ENCODE data around the gene STH. TPM values are rescaled to one million over a fixed set of nuclear protein-coding genes. Genes with fewer than 3 reads are reported as not detected.

The STH gene, protein sequence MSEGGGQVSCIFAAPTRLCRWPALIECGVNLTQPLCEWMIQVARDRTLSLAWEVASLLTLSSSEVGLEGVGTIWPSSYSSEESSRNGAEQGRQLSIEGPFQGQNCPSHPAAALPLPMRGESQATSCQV
- total RNA-seq: not detected
- polyA plus RNA-seq (2013, experiment 1 of 2): not detected
- polyA plus RNA-seq (2013, experiment 2 of 2): not detected
- total RNA-seq: 0 to 0.17 (median 0) reads per million in 172 experiments

DNA sequence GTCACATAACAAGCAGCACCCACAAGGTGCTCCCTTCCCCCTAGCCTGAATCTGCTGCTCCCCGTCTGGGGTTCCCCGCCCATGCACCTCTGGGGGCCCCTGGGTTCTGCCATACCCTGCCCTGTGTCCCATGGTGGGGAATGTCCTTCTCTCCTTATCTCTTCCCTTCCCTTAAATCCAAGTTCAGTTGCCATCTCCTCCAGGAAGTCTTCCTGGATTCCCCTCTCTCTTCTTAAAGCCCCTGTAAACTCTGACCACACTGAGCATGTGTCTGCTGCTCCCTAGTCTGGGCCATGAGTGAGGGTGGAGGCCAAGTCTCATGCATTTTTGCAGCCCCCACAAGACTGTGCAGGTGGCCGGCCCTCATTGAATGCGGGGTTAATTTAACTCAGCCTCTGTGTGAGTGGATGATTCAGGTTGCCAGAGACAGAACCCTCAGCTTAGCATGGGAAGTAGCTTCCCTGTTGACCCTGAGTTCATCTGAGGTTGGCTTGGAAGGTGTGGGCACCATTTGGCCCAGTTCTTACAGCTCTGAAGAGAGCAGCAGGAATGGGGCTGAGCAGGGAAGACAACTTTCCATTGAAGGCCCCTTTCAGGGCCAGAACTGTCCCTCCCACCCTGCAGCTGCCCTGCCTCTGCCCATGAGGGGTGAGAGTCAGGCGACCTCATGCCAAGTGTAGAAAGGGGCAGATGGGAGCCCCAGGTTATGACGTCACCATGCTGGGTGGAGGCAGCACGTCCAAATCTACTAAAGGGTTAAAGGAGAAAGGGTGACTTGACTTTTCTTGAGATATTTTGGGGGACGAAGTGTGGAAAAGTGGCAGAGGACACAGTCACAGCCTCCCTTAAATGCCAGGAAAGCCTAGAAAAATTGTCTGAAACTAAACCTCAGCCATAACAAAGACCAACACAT, at the start of gene STH:
Gene STH (plus strand): TSS at position 264 of the 913 bp plus-strand sequence. CDS start 30 bp downstream, at position 294.
- no peaks in the 10 kb centered on the region for H3K27me3 ChIP-seq (ENCODE audit: control insufficient read depth in 1 of 2, insufficient read depth in 2 of 2, low read length in 2 of 2)
- CTCF ChIA-PET: no interaction called here
- DNase-seq (no peak), ATAC-seq (ENCODE audit: poor library complexity) (no peak)
- H3K9me3 Mint-ChIP-seq: no peaks in the 10 kb centered on the region
- H3K27me3 Mint-ChIP-seq: no peaks in the 10 kb centered on the region
- POLR2A ChIA-PET: no interaction called here
- no peaks in the 10 kb centered on the region for H3K36me3 ChIP-seq (ENCODE audit: insufficient read depth, low read length)
- no peaks in the 10 kb centered on the region for H3K4me1 Mint-ChIP-seq (ENCODE audit: low read depth)
- H3K4me3 Mint-ChIP-seq: no peak within 1 kb of the TSS
- H3K4me1 ChIP-seq (ENCODE audit: insufficient read depth, low read length): peaks cover 7% of the 10 kb centered on the region
- no peak within 1 kb of the TSS for H3K27ac Mint-ChIP-seq
- intact Hi-C loops (cut with DNase I, micrococcal nuclease): no loop called here
- H3K27ac ChIP-seq (ENCODE audit: low read depth in 1 of 2, low read length in 2 of 2): no peak within 1 kb of the TSS
- H3K9me3 ChIP-seq (ENCODE audit: control insufficient read depth in 1 of 2, insufficient read depth in 1 of 2, low read length in 2 of 2): no peaks in the 10 kb centered on the region
- no peaks in the 10 kb centered on the region for H3K36me3 Mint-ChIP-seq (ENCODE audit: low read depth)
- TF ChIP-seq, protein P1, sequence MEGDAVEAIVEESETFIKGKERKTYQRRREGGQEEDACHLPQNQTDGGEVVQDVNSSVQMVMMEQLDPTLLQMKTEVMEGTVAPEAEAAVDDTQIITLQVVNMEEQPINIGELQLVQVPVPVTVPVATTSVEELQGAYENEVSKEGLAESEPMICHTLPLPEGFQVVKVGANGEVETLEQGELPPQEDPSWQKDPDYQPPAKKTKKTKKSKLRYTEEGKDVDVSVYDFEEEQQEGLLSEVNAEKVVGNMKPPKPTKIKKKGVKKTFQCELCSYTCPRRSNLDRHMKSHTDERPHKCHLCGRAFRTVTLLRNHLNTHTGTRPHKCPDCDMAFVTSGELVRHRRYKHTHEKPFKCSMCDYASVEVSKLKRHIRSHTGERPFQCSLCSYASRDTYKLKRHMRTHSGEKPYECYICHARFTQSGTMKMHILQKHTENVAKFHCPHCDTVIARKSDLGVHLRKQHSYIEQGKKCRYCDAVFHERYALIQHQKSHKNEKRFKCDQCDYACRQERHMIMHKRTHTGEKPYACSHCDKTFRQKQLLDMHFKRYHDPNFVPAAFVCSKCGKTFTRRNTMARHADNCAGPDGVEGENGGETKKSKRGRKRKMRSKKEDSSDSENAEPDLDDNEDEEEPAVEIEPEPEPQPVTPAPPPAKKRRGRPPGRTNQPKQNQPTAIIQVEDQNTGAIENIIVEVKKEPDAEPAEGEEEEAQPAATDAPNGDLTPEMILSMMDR (IDR thresholded peaks at IDR 0.05): no peak
- no peak within 1 kb of the TSS for H3K4me3 ChIP-seq (ENCODE audit: low read length)

DNA sequence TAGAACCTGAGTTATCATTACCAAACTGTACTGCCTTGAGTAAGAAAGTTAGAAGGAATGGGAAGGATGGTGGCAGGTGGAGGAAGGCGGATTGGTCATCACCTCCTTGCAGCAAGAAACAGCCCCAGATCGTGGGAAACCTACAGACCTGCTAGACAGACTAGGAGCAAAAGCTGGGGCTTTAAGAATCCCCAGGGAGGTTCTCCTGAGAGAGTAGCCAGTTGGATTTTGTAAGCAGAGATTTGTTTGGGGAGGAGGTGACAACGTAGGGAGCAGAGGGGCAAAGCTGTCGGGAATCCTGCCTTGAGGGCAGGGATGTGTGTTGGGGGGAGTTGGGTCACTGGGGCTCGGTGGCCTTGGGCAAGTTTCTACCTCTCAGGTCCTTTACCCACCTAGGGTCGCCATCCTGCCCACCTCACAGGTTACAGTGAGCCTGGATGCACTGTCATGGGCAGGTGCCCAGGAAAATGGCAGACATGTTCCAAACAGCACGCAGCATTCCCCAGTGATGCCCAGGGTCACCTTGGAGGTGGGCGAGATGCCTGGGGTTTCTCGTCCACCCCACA, 49.2 kb upstream of the STH start:
- Histone ChIP-seq H3K27me3 (ENCODE audit: control insufficient read depth in 1 of 2, insufficient read depth in 2 of 2, low read length in 2 of 2) (peaks cover 10 to 21% of the 10 kb centered on the region in 2 experiments), H3K36me3 (ENCODE audit: insufficient read depth, low read length) (no peaks in the 10 kb centered on the region), H3K4me1 (ENCODE audit: insufficient read depth, low read length) (peaks cover 6% of the 10 kb centered on the region), H3K9me3 (ENCODE audit: control insufficient read depth in 1 of 2, insufficient read depth in 1 of 2, low read length in 2 of 2) (no peaks in the 10 kb centered on the region), H3K4me3 (ENCODE audit: low read length) (no peak overlapping the region), H3K27ac (ENCODE audit: low read depth in 1 of 2, low read length in 2 of 2) (no peak overlapping the region)
- ATAC-seq (ENCODE audit: poor library complexity) (no peak), DNase-seq (no peak)
- no peaks in the 10 kb centered on the region for H3K9me3 Mint-ChIP-seq
- H3K36me3 Mint-ChIP-seq (ENCODE audit: low read depth): no peaks in the 10 kb centered on the region
- ChIA-PET POLR2A (no interaction called here), CTCF (interaction anchor here (0.7 to 1.3 kb wide), 2 partner anchors 19 to 76 kb away, joined by 3 read pairs; no protein-coding TSS in a partner anchor)
- no peak overlapping the region for H3K4me3 Mint-ChIP-seq
- H3K4me1 Mint-ChIP-seq (ENCODE audit: low read depth): no peaks in the 10 kb centered on the region
- intact Hi-C loops (cut with DNase I, micrococcal nuclease): no loop called here
- no peak overlapping the region for H3K27ac Mint-ChIP-seq
- H3K27me3 Mint-ChIP-seq: peaks cover 30% of the 10 kb centered on the region
- TF ChIP-seq, protein P1 (IDR thresholded peaks at IDR 0.05): no peak

DNA sequence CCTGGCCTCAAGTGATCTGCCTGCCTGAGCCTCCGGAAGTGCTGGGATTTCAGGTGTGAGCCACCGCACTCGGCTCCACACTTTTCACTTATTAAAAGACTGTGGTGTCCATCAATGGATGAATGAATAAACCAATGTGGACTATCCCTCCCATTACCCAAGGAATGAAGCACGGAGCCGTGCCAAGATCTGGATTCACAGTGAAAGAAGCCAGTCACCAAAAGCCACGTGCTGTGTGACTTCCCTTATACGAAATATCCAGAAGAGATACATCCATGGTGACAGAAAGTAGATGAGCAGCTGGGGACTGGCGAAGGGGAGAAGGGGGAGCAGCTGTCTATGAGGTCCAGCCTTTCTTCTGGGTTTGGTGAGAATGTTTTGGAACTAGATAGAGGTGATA, 48.2 kb upstream of the STH start:
- no peaks in the 10 kb centered on the region for H3K9me3 ChIP-seq (ENCODE audit: control insufficient read depth in 1 of 2, insufficient read depth in 1 of 2, low read length in 2 of 2)

More for the DNA sequence above, 48.2 kb upstream of the STH start:
- TF ChIP-seq, protein P1 (IDR thresholded peaks at IDR 0.05): no peak
- H3K27me3 Mint-ChIP-seq: peaks cover 39% of the 10 kb centered on the region
- peaks cover 10 to 21% of the 10 kb centered on the region in 2 experiments for H3K27me3 ChIP-seq (ENCODE audit: control insufficient read depth in 1 of 2, insufficient read depth in 2 of 2, low read length in 2 of 2)
- H3K4me3 Mint-ChIP-seq: no peak overlapping the region
- peaks cover 6% of the 10 kb centered on the region for H3K4me1 ChIP-seq (ENCODE audit: insufficient read depth, low read length)
- no peaks in the 10 kb centered on the region for H3K36me3 Mint-ChIP-seq (ENCODE audit: low read depth)
- no peak for DNase-seq
- ChIA-PET CTCF (no interaction called here), POLR2A (no interaction called here)
- no peak for ATAC-seq (ENCODE audit: poor library complexity)
- H3K9me3 Mint-ChIP-seq: no peaks in the 10 kb centered on the region
- H3K27ac Mint-ChIP-seq: no peak overlapping the region
- no peaks in the 10 kb centered on the region for H3K4me1 Mint-ChIP-seq (ENCODE audit: low read depth)
- no peaks in the 10 kb centered on the region for H3K36me3 ChIP-seq (ENCODE audit: insufficient read depth, low read length)
- no peak overlapping the region for H3K4me3 ChIP-seq (ENCODE audit: low read length)
- no peak overlapping the region for H3K27ac ChIP-seq (ENCODE audit: low read depth in 1 of 2, low read length in 2 of 2)
- intact Hi-C loops (cut with DNase I, micrococcal nuclease): no loop called here
